DND-41 (cell line): Measurements from ENCODE around the gene DEXI.
A peak's percentile ranks its signal among the peaks of the same experiment; 100 is the strongest.

Experiments used
- ATAC-seq: fragments of 200-7000 bp; cut with Tn5 transposase; 3 replicates; pipeline ENCODE4 v1.9.1; 2021; ENCODE audit warnings: low read depth; ENCODE audit not compliant: insufficient read depth
- DNase-seq: peaks from one replicate; pipeline ENCODE4 v3.0.0-alpha.2; 2020
- H2AFZ ChIP-seq: 2 replicates; pipeline ENCODE4 v1.6.0; 2012; ENCODE audit warnings: low read depth, low read length
- H3K27ac ChIP-seq: 2 replicates; pipeline ENCODE4 v1.5.1; 2012; ENCODE audit warnings: low read length, inconsistent platforms
- H3K27me3 ChIP-seq: fragments of 200-600 bp; sonication (generic); 2 replicates; pipeline ENCODE4 v1.6.0; 2012; ENCODE audit warnings: low read length, mild to moderate bottlenecking, inconsistent platforms; ENCODE audit not compliant: insufficient read depth, poor library complexity
- H3K36me3 ChIP-seq: 2 replicates; pipeline ENCODE4 v1.5.1; 2012; ENCODE audit warnings: low read length, inconsistent platforms; ENCODE audit not compliant: insufficient read depth
- H3K4me1 ChIP-seq: 2 replicates; pipeline ENCODE4 v1.5.1; 2012; ENCODE audit warnings: mild to moderate bottlenecking, low read length; ENCODE audit not compliant: insufficient read depth
- H3K4me2 ChIP-seq: 2 replicates; pipeline ENCODE4 v1.6.0; 2012; ENCODE audit warnings: mild to moderate bottlenecking, moderate library complexity, low read length, inconsistent platforms; ENCODE audit not compliant: insufficient read depth
- H3K4me3 ChIP-seq, 2 experiments: fragments of 200-600 bp in 1 of 2; shearing (Covaris generic) in 1 of 2; 2 replicates each; pipeline ENCODE4 v1.5.1; 2012 to 2016; ENCODE audit warnings: inconsistent platforms in 2 of 2, low read length in 2 of 2, mild to moderate bottlenecking in 2 of 2, low read depth in 1 of 2, moderate library complexity in 1 of 2
- H3K79me2 ChIP-seq: 2 replicates; pipeline ENCODE4 v1.6.0; 2012; ENCODE audit warnings: low read length, inconsistent platforms; ENCODE audit not compliant: insufficient read depth
- H3K9ac ChIP-seq: 2 replicates; pipeline ENCODE4 v1.6.0; 2012; ENCODE audit warnings: low read depth, mild to moderate bottlenecking, inconsistent platforms, low read length, moderate library complexity
- H3K9me3 ChIP-seq: 2 replicates; pipeline ENCODE4 v1.5.1; 2012; ENCODE audit warnings: low read length, moderate library complexity, mild to moderate bottlenecking, inconsistent platforms; ENCODE audit not compliant: insufficient read depth, severe bottlenecking
- H4K20me1 ChIP-seq: 2 replicates; pipeline ENCODE4 v1.6.0; 2012; ENCODE audit warnings: low read length; ENCODE audit not compliant: insufficient read depth
- EZH2 ChIP-seq: IDR thresholded peaks from 3 replicates; pipeline ENCODE4 v1.6.1; 2012; ENCODE audit warnings: borderline replicate concordance, low read depth, mild to moderate bottlenecking, moderate library complexity, low read length, inconsistent platforms; ENCODE audit not compliant: severe bottlenecking
- TF ChIP-seq, protein P1 (sequence below): IDR thresholded peaks from 2 replicates; pipeline ENCODE4 v1.5.1; 2012; ENCODE audit warnings: borderline replicate concordance, low read length, moderate library complexity, mild to moderate bottlenecking; ENCODE audit not compliant: poor library complexity, severe bottlenecking; ENCODE audit errors: extremely low read depth

Gene DEXI

DNA sequence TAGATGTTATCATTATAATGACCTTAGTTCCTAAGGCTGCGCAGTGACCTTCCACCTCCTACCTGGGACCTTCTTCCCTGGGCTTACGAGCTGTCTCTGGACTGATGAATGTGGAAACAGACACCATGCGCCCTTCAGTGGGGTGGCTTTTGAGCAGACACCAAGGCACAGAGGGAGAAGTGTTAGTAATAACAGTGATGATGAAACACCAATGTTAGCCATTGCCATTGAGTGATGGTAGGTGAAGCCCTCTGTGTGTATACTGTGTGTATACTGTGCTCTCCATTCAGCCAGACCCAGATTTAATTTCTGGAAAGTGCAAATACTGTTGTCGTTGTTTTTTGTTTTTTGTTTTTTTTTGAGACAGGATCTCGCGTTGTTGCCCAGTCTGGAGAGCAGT is 46.6 kb upstream of the DEXI start:
- Histone ChIP-seq H3K36me3 (peaks cover 66% of the 10 kb centered on the region), H2AFZ (no peak overlapping the region), H3K79me2 (peaks cover 26% of the 10 kb centered on the region), H3K4me2 (peak overlapping the region; percentile 44), H3K4me1 (peaks cover 45% of the 10 kb centered on the region), H3K4me3 (no peak overlapping the region), H3K9me3 (no peaks in the 10 kb centered on the region), H3K9ac (peak overlapping the region; percentile 28), H3K27me3 (no peaks in the 10 kb centered on the region), H4K20me1 (no peaks in the 10 kb centered on the region), H3K27ac (peak overlapping the region; percentile 77)
- DNase-seq, result no peak
- no peak for ATAC-seq
- TF ChIP-seq EZH2, result no peak
- TF ChIP-seq, protein P1, sequence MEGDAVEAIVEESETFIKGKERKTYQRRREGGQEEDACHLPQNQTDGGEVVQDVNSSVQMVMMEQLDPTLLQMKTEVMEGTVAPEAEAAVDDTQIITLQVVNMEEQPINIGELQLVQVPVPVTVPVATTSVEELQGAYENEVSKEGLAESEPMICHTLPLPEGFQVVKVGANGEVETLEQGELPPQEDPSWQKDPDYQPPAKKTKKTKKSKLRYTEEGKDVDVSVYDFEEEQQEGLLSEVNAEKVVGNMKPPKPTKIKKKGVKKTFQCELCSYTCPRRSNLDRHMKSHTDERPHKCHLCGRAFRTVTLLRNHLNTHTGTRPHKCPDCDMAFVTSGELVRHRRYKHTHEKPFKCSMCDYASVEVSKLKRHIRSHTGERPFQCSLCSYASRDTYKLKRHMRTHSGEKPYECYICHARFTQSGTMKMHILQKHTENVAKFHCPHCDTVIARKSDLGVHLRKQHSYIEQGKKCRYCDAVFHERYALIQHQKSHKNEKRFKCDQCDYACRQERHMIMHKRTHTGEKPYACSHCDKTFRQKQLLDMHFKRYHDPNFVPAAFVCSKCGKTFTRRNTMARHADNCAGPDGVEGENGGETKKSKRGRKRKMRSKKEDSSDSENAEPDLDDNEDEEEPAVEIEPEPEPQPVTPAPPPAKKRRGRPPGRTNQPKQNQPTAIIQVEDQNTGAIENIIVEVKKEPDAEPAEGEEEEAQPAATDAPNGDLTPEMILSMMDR, result no peak

DNA sequence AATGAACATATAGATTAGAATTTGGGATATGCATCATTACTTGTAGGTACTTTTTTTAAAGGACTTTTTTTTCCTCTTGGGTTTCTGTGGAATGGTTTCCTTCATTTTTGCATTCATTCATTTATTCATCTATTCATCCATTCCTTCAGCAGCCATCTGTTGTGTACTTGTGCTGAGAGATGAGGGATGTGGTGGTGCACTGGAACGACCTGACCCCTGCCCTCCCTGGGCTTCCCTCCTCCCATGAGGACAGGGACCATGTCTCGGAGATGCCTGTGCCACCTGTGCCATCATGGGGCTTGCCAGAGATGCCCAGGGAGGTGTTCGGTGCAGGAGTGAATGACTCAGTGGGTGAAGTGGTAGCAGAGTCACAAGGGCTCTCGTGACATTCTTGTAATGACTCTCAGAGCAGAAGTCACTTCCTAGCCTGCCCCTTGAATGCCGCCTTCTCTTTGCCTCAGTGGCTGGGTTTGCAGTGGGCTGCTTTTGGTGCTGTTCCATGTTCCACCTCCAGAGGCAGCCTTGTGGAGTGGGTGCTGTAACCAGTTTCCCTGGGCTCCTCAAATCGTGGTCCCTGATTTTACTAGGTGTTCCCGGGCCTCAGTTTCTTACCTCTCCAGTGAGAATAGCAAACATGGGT is 46.0 kb upstream of the DEXI start:
- ATAC-seq (peak; percentile 41), DNase-seq (peak; percentile 63)
- Histone ChIP-seq H2AFZ (no peak overlapping the region), H3K4me3 (peak overlapping the region in 1 of 2 experiments; percentile 10; a peak in 1 of 4 replicates), H3K9ac (peak overlapping the region; percentile 28), H3K27me3 (no peaks in the 10 kb centered on the region), H3K4me1 (peaks cover 45% of the 10 kb centered on the region), H3K9me3 (no peaks in the 10 kb centered on the region), H4K20me1 (no peaks in the 10 kb centered on the region), H3K36me3 (peaks cover 65% of the 10 kb centered on the region), H3K4me2 (peak overlapping the region; percentile 44), H3K79me2 (peaks cover 26% of the 10 kb centered on the region), H3K27ac (peak overlapping the region; percentile 77)
- no peak for TF ChIP-seq EZH2
- TF ChIP-seq, protein P1, result peak; percentile 71

DNA sequence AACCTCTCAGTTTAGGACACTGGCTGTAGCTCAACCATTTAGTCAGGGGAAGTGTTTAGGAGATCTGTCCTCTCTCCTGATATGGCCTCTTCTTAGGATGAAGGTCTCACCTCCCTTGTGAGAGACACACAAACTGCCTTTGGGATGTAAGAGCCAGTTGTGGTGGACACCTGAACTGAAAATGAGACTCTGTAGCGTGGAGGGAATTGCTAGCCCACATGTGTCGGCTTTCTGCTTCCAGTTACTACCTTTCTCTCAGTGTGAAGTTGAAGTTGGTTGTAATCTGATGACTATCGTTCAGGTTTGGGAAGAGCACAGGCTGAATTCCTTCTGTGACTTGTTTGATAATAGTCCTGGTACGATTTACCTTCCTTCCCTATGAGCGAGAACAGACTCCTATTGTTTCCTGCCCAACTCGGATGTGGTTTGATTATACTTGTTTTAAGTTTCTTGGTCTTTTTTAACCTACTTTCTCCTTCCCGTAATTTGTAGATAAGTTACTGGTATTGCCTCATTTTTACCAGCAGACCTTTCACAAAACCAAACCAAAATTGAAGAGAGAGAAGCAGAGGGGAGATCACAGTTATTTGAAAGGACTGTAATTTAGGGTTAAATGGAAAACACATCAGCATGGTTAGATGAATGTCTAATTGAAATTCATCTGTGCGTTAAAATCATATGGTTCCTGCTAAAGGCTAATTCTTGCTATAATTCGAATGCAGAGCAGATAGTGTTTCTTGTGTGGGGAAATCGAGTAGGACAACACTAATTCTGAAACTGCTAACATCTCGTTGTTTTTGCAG is 45.3 kb upstream of the DEXI start:
- Histone ChIP-seq H3K4me1 (peaks cover 45% of the 10 kb centered on the region), H3K79me2 (peaks cover 26% of the 10 kb centered on the region), H3K9me3 (no peaks in the 10 kb centered on the region), H3K27ac (peak overlapping the region; percentile 77), H3K9ac (peak overlapping the region; percentile 28), H4K20me1 (no peaks in the 10 kb centered on the region), H2AFZ (no peak overlapping the region), H3K4me2 (peak overlapping the region; percentile 44), H3K4me3 (peak overlapping the region in 1 of 2 experiments; percentile 10; a peak in 1 of 4 replicates), H3K36me3 (peaks cover 67% of the 10 kb centered on the region), H3K27me3 (no peaks in the 10 kb centered on the region)
- TF ChIP-seq EZH2, result no peak
- TF ChIP-seq, protein P1, result no peak
- peak; percentile 75 for ATAC-seq
- peak; percentile 45 for DNase-seq
